Subcutaneous adipose tissue (tissue), 4 donors: ENCODE data around the gene CERS1. TPM values are rescaled to one million over a fixed set of nuclear protein-coding genes. Genes with fewer than 3 reads are reported as not detected.

ENCODE experiments used
- total RNA-seq, 4 donors: library from RNA; depleted of rRNA; stranded (reverse); fragments of >200 nt; gene quantifications; one replicate each; pipeline ENCODE4 v1.1.0, GENCODE V29; 2016
- TF ChIP-seq, protein P1 (sequence below): fragments of 450-650 bp; IDR thresholded peaks from one replicate; pipeline ENCODE4 v1.5.1; 2016; ENCODE audit warnings: low read depth, mild to moderate bottlenecking, control low read depth, antibody characterized with exemption, moderate library complexity

CERS1 gene
- total RNA-seq, 4 donors from 2014 or later = not detected

DNA sequence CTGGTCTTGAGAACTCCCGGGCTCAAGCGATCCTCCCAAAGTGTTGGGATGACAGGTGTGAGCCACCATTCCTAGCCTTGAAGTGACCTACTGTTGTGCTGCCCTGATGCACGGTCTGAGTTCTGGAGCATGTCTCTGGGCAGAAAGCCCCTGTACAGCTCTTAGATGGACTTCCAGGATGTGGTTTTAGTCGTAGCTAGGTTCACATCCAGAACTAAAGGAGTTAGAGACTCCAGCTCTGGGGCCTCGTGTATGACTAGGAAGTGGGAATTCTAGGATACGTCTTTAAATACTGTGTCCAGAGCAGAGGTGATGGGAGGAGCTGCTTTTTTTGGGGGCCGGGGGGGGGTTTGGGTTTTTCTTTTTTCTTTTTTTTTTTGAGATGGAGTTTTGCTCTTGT, 52.0 kb downstream of the CERS1 start:
- TF ChIP-seq, protein P1, sequence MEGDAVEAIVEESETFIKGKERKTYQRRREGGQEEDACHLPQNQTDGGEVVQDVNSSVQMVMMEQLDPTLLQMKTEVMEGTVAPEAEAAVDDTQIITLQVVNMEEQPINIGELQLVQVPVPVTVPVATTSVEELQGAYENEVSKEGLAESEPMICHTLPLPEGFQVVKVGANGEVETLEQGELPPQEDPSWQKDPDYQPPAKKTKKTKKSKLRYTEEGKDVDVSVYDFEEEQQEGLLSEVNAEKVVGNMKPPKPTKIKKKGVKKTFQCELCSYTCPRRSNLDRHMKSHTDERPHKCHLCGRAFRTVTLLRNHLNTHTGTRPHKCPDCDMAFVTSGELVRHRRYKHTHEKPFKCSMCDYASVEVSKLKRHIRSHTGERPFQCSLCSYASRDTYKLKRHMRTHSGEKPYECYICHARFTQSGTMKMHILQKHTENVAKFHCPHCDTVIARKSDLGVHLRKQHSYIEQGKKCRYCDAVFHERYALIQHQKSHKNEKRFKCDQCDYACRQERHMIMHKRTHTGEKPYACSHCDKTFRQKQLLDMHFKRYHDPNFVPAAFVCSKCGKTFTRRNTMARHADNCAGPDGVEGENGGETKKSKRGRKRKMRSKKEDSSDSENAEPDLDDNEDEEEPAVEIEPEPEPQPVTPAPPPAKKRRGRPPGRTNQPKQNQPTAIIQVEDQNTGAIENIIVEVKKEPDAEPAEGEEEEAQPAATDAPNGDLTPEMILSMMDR = no peak

DNA sequence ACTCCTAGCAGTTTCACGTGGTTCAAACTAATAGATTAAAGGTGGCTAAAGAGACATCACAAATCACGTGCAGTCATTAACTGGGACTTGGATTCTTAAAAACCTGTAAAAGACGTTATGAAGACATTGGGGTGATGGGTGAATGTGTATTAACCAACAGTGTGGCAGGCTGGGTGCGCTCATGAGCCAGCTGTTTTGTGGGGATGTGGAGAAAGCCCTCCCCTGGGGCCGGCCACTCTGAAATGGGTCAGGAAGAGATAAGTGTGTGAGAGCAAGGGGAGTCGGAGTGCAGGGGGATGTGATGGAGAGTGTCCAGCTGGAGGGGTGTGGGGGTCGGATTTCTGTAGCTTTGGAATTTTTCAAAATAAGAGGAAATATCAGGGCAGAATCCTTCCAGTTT, 53.8 kb downstream of the CERS1 start:
- TF ChIP-seq, protein P1 = no peak

DNA sequence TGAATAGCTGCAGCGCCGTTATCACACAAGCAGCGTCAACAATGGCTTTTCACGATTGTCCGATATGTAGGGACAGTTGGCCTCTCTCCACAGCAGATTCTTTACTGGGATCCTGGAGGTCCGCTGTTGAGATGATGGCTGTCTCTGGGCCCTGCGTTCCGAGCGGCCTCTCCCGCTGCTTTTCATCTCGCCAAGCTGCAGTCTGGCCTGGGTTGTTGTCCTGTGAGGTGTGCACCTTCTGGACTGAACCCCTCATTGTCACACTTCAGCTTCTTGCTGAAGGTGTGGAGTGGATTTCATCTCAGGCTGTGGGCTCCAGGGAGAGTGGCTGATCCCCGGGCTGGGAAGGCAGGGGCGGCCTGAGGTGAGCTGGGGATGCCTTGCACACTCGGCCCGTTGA, 54.6 kb downstream of the CERS1 start:
- TF ChIP-seq, protein P1 = no peak

DNA sequence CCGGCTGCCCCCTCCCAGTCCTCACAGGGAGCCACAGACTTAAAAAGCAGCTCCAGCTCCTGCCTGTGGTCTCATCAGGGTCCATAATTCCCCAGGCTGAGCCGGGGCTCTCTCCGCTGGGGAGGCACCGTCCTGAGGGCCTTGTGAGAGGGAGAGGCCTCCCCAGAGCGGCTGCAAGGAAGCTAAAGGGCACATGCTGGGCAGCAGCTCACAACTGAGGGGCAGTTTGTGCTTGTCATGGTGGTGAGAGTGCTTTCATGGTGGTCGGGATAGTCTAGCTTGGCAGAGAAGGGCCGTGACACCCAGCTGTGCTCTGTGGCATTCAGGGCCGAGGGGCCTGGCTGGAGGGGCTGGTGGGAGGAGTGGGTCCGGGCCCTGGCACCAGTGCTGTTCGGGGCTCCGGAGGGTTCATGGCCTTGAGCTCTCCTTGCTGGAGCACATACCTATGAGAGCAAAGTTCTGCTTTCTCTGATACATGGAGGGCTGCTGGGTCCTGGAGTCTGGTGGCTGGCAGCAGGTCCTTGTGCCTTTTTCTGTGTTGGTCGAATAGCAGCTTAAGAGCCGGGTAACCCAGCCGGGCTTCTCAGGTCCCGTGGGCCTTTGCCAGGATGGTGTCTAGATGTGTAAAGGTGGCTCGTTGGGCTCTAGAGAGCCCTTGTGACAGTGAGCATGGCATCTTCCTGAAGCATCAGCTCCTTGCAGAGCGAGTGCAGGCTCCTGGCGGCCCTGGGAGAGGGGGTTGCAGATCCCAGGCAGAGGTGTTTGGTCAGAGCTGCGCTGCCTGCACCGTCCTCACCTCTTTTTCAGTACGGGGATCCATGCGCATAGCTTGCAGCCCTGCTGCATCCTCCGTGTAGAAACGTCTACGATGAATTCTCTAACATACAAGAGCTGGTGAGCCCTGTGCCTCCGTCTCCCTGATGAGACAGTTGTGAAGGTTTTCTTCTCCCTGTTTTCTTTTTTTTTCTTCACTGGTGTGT, 55.4 kb downstream of the CERS1 start:
- TF ChIP-seq, protein P1 = no peak

DNA sequence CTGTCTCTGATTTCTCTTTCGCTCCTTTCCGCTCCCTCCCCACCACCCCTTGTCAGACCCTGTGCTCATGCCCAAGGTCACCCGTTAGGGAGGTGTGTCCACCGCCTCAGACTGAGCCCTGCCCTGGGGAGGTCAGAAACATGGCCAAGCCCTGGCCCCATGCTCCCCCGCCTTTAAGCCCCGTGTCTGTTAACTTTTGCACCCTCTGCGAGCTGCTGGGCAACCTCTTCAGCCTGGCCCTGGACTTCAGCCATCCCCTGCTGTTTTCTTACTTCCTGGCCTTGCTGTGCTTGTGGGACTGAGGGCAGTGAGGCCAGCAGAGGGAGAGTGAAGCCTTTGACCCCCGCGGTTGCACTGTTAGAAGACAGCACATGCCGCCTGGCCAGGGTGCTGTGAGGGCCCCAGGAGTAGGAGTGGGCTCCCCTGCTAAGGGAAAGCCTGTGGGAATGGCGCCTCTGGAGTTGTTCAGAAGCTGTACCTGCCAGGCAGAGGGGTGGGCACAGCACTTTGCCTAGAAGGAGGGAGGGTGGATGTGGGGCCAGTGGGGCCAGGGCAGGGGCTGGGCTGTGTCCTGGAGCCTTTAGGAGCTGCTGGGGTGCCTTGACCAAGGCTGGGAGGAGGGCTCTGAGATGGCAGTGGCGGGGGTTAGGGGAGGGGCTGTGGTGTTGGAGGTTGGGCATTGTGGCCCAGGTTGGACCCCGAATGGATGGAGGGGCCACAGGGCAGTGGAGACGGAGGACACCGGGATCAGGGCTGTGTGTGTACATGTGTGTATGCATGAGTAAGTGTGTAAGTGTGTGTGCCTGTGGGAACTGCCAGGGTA, 56.3 kb downstream of the CERS1 start:
- TF ChIP-seq, protein P1 = no peak

DNA sequence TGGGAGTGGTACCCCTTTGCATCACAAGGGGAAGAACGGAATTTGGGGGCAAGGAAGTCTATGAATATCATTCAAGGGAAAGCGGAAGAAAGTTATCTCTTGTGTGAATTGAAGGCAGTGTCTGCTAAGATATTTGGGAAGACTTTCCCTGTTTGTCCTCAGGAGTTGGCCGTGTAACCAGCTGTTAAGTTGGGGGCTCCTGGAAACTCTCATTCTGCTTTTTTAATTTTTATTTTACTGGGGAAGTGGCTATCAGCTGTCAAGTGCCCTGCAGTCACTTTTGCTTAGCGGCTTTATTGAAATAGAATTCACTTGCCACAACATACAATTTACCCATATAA, 61.3 kb downstream of the CERS1 start:
- TF ChIP-seq, protein P1 = no peak

DNA sequence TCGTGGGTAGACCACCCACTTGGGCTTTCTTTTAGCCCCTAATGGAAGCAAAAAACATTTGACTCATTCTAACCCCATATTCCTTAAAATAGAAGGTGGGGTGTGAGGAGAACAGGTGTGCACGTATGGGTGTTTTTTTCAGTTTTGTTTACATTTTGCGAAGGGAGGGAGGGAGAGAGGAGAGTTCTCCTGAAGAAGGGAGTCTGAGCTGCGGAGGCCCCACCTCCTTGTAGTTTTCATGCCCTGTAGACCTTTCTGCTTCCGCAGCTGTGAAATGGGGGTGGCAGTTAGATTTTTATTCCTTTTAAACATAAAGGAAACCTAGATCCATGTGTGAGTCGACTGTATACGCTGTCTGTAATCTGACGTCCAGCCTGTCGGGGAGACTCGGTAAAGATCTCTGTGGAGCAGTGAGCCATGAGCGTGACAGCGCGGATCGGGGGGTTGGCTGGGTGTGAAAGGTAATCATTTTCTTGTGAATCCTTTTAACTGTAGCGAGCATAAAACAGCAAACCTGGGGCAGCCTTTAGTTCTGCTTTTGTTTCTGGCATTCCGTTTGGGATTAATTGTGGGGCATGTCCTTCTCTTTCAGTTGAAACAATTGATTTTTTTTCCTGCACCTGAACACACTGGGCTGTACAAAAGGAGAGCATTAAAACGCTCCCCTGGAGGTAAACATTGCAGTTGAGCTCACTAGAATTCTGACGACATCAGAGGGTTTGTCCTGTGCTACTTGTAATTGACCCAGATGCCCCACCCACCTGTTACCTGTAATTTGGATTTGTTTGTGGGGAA, 61.9 kb downstream of the CERS1 start:
- TF ChIP-seq, protein P1 = no peak
